Inflammatory macrophage treated with lipopolysaccharide for 4 hours (primary cell): Measurements from ENCODE around the gene ST3GAL4.
A peak's percentile ranks its signal among the peaks of the same experiment; 100 is the strongest.
"Not testable (repeated sequence)": the region's sequence is repeated elsewhere in the genome, so short reads cannot be mapped to it uniquely, and the experiment has no call there.

Experiments
- DNase-seq: peaks from one replicate; pipeline ENCODE4 v3.0.0-alpha.2; 2020

The ST3GAL4 gene

DNA sequence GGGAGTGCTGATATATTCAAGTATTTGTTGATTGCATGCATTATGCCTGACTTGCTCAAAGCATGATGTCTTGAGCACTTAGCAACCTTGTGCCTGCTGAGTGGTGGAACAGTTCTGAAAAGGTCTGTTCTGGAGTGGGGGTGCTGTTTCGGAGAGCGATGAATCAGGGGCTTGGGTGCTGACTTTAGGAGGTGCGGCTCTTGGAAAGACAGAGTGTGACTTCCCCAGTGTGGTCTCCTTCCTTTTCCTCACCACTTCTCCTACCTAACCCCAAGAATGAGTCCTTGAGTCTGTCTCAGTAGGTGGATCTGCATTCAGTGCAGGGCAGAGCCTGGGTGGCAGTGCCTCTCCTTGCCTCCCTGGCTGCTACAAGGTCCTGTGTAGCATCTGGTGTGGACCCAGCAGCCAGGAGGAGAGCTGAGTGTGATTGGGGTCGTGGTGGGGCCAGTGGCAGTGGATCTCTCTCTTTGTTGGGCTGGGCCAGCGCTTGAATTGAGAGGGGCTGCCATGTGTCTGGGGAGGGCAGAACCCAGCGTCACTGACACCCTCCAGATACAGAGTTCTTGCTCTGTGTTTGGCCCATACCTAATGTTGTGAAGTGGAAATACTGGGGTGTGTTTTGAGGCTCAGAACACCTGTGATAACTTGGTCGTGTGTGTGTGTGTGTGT is 35.9 kb downstream of the ST3GAL4 start:
- DNase-seq: no peak

- peak; percentile 39 for DNase-seq
Measured at GRCh38 chr11:126391970-126392632, 36.6 kb downstream of the ST3GAL4 start.

- DNase-seq: no peak
Measured at GRCh38 chr11:126392633-126393013, 37.1 kb downstream of the ST3GAL4 start.

DNA sequence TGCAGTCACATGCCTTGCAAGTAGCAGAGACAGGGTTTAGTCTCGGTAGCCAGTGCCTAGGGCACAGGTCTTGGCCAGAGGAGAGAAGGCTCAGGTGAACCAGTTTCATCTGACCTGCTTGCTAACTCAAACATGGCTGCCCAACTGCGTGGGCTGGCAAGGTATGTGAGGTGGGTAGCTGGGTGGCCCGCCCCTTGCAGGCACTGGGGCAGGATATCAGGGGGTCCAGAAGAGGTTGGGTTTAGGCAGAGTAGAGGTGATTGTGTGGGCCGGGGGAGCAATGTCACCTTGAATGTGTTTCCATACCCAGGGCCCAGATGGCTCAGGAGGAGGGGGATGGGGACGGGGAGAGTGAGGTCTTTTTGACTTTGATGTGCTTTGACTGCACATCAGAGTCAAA is 37.7 kb downstream of the ST3GAL4 start:
- no peak for DNase-seq

GRCh38 chr11:126394036-126394435 is 38.5 kb downstream of the ST3GAL4 start:
- DNase-seq: no peak

DNA sequence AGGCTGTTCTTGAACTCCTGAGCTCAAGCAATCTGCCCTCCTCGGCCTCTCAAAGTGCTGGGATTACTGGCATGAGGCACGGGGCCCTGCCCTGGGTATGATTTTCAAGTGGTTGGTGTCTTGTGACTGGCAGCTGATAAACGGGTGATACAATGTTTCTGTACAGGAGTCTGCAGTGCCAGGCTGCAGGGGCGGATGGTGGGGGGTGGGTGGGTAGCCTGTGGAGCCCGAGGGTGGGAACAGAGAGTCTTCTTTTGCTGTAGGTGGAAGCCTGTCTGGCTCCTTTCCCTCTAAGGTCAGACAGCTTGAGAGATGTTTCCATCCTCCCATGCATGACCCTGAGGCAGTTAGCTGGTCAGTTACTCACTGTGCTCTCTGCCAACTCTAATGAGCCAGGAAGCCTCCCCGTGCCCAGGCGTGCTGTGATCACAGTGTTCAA is 39.2 kb downstream of the ST3GAL4 start:
- not testable (repeated sequence) for DNase-seq

DNA sequence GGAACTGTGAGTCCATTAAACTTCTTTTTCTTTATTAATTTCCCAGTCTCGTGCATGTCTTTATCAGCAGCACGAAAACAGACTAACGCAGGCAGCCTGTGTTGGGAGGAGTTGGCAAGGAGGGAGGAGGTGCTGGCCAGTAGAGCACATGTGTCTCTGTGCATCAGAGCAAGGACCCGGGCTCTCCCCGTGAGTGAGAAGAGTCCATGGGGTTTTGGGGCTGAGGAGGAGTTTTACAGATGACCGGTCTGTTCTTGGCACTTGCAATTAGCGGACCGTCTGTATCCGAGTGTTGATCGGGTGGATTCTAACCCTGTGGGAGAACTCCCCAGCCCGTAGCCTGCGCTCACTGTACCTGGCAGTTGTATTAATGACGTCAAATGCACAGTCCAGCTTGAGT is 40.3 kb downstream of the ST3GAL4 start:
- not testable (repeated sequence) for DNase-seq

- DNase-seq: not testable (repeated sequence)
Measured at GRCh38 chr11:126396266-126396665, 40.8 kb downstream of the ST3GAL4 start.

DNA sequence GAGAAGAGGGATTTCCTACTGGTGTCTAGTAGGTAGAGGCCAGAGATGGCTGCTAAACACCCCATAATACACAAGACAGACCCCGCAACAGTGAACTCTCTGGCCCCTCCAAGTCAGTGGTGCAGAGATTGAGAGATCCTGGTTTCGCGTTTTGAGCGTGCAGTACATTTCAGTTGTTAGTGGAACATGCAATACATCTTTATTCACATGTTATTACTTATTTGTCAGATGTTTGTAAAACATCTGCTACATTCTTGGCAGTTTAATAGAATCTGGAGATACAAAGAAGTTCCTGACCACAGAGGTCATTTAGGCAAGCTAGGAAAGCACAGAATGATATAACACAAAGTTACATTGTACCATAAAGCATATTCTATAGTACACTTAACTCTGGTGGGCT is 41.5 kb downstream of the ST3GAL4 start:
- DNase-seq: no peak

- no peak for DNase-seq
Measured at GRCh38 chr11:126398296-126398695, 42.8 kb downstream of the ST3GAL4 start.

DNA sequence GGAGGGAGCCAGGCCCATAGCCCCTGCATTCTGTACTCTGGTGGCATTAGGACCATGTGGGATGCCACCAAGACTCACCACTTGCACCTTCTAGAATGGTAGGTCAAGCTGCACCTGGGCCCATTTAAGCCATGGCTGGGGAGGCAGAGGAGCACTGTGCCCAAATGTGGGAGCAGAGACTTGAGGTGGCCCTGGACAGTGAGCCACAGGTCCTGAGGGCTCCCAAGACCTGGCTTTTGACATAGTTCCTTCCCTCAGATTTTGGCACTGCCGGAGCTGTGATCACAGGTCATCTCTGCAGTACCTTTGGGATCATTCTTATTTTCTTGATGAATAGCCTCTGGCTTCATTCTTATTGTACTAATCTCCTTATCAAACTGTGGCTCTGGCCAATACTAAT is 43.2 kb downstream of the ST3GAL4 start:
- no peak for DNase-seq

GRCh38 chr11:126400019-126400418 is 44.5 kb downstream of the ST3GAL4 start:
- no peak for DNase-seq

DNA sequence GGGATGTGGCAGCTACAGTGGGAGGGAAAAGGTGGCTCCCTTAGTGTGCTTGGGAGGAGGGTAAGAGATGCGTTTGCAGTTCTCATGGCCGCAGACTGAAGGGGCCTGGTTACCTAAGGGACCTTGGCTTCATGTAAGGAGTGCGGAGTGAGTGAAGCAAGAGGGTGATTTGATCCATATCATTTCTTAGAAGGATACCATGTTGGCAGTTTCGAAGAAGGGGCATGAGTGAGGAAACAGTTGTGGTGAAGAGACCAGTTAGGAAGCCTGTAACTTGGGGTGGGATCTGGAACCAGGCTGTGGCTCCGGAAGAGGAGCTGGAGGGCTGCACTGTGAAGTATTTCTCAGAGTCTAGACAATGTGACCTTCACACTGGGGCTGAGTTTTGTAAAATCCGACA is 45.0 kb downstream of the ST3GAL4 start:
- DNase-seq: no peak

DNA sequence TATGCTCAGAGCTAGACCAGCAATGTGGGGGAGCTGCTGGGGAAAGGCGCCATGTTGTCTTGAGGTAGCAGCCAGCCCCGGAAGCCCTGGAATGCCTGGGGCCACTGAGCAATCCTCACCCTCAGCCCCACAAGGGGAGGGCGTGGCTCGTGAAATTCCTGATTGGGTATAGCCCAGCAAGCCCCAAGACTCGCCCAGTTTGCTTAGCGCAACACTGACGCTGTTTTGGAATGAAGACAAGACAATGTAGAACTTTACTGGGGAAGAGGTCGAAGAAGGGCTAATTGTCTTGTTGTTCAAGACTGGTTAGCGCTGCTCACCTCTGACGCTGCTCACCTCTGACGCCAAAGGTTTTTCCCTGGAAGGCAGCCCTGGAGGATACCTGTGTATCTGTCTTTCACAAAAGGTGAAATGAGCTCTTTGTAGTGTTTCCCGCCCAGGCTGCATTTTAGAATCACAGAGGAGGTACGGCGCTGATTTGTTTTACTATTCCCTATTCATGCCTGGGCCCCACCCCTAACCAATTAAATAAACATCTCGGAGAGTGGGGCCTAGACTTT is 47.6 kb downstream of the ST3GAL4 start:
- DNase-seq: no peak

DNA sequence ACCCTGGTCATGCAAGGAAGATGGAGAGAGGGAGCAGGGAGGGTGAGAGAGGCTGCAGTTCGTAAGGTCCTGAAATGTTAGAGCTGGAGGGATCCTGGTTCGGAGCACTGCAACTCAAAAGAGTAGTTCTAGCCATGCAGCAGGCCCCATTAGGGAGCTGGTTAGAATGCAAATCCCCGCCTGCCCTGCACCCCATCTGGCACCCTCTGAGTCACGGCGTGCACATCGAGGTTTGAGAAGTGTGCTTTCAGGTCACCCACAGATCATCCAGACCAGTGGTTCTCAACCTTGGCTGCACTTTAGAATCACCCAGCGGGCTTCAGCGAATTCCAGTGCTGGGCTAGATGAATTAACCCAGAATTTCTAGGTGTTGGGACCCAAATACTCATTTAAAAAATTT is 48.2 kb downstream of the ST3GAL4 start:
- DNase-seq: no peak

DNA sequence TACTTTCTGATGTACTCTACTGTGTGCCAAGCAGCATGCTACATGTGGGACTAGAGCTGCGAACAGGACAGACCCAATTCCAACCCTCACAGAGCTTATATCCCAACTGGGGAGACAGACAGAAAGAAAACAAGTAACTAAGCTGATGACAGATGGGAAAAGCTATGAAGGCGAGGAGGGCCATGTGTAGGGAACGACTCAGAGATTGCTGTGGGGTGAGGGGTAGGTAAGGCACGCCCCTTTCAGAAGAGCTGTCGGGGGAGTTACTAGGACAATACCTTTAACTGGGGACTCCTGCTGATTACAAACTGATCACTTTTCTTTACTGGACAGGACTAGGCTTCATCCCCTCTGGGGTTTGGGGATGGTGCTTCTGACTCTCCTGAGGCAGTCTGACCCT is 48.9 kb downstream of the ST3GAL4 start:
- no peak for DNase-seq

DNA sequence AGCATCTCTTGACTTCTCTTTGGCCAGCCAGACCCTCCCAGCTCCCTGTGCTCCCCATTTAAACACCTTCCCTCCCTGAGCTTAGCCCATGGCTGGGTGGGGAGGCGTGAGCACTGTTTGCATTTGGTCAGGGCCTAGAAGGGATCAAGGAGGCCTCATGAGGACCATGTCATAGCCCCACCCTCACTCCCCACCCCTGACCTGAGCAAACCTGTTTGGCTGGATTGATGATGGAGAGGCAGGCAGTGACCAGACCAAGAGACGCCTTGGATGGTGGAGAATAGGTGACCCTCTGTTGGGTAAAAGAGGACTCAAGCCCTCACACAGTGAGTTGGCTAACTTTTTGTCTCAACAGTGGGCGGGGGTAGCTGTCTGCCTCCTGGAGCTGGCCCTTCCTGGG is 49.9 kb downstream of the ST3GAL4 start:
- no peak for DNase-seq

GRCh38 chr11:126405906-126406305 is 50.4 kb downstream of the ST3GAL4 start:
- no peak for DNase-seq

DNA sequence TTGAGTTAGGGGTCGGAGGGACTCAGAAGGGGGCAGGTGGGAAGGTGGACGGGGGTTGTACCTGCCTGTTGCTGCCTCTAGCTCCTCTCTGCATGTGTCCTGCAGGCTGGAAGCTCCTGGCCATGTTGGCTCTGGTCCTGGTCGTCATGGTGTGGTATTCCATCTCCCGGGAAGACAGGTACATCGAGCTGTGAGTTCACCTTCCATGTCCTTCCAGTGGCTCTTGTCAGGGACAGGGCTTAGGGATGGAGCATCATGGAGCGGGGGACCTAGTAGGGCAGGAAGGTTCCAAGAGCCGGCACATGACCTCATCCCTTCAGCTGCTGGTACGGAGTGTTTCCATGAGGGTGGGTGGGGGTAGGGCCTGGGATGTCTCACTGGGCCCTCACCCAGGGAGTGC is 50.9 kb downstream of the ST3GAL4 start:
- DNase-seq: no peak

GRCh38 chr11:126407101-126407521 is 51.6 kb downstream of the ST3GAL4 start:
- no peak for DNase-seq

DNA sequence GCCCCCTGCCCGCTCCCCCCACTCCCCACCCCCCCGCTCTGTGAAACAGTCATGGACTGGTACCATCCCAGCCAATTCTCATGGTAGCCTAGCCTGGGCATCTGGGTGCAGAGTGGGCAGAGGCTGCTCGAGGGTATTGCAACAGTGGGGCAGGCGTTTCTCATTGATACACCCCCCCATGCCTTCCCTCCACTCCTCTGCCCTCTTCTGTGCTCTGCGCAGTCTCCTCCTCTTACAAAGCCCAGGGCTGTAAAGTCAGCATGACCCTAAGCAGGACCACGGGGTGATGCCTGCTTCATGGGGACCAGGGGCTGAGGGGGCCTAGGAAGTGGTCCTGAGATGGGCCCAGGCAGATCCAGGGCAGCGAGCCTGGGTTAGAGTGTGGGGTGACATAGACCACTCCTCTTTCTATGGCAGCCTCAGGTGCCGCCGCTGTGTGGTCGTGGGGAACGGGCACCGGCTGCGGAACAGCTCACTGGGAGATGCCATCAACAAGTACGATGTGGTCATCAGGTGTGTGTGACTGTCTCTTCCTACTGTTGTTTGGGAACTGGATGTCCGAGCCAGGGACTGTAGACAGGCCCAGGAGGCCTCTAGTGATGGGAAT is 52.3 kb downstream of the ST3GAL4 start:
- no peak for DNase-seq

GRCh38 chr11:126408496-126408895 is 53.0 kb downstream of the ST3GAL4 start:
- DNase-seq: no peak

GRCh38 chr11:126408901-126409619 is 53.6 kb downstream of the ST3GAL4 start:
- no peak for DNase-seq
